HG03196 (cell line): ENCODE measurements around the gene DAND5.
"Not testable (repeated sequence)": the region's sequence is repeated elsewhere in the genome, so short reads cannot be mapped to it uniquely, and the experiment has no call there.

Experiments used
- ATAC-seq: cut with Tn5 transposase; IDR thresholded peaks from one replicate; pipeline ENCODE4 v1.9.1; 2021; ENCODE audit not compliant: unreplicated experiment

The DAND5 gene

DNA sequence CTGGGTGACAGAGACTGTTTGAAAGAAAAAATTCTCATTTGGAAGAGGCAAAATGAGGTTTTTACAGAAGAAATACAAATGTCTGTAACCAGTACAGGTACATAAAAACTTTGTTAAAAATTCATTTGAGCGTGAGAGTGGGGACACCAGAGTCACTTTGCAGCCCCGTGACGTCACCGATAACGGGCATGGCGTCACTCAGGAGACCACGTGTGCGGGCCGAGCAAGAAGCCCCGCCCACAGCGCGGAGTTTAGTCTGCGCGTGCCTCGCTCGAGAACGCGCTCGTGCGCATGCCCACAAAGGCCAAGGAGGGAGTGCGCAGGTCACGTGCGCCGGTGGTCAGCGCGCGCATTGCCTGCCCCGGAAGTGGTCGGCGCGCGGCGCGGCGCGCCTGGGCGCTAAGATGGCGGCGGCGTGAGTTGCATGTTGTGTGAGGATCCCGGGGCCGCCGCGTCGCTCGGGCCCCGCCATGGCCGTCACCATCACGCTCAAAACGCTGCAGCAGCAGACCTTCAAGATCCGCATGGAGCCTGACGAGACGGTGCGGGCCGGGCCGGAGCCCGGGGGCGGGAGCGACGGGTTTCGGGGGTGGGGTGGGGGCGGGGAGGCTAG, 23.8 kb upstream of the DAND5 start, which contains the start of gene RAD23A:
Gene RAD23A, plus strand, starts transcription at position 384 of the 613 bp plus-strand sequence. Its CDS starts 87 bp downstream, at position 471.
- ATAC-seq = peak; percentile 75

DNA sequence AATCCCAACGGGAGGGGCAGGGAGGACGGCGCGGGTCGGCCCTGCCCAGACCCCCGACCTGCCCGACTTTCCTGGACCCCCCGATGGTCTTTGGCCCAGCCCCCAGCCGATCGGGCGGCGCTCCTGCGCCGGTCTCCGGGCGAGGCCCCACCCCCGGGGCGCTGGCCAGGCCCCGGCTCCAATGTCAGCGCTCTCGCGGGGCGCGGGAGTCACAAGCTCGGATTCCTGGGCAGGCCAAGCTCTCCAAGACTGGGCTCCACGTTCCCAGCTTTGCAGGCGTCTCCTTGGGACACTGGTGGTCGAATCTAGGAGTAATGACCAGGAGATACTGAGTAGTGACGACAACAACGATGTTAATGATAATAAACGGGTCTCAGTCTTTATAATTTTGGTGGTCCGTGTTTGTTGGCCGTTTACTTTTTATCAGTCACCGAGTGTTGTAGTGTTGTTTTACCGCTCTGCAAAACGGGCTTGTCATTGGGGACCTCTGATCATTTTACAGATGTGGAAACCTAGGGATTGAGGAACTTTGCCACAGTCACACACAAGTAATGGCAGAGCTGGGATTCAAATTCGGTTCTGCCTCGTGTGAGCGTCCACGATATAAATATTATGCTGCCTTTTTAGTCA, 23.2 kb upstream of the DAND5 start:
- peak; percentile 28 for ATAC-seq

DNA sequence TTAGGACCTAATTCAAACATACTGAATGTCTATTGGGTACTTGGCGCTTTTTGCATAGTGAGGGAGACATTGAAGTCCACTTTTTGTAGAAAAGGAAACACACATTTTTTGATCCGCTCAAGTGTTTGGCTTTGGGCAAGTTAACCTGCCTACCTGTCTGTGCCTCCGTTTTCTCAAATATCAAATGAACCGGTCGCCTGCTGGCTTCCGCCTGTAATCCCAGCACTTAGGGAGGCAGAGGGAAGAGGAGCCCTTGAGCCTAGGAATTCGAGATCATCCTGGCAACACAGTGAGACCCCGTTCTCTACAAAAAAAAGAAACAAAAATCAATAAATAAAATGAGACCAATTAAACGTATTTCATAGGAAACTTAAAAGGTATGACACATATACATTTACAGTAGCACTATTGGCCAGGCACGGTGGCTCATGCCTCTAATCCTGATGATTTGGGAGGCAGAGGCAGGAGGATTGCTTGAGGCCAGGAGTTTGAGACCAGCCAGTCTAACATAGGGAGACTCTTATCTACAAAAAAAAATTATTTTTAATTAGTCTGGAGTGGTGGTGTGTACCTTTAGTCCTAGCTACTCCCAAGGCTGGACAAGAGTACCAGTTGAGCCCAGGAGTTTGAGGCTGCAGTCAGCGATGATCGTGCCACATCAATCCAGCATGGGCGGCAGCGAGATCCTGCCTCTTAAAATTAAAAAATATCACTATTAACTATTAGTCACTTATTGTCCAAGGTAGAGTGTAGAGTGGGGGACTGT, 22.5 kb upstream of the DAND5 start:
- ATAC-seq = no peak

DNA sequence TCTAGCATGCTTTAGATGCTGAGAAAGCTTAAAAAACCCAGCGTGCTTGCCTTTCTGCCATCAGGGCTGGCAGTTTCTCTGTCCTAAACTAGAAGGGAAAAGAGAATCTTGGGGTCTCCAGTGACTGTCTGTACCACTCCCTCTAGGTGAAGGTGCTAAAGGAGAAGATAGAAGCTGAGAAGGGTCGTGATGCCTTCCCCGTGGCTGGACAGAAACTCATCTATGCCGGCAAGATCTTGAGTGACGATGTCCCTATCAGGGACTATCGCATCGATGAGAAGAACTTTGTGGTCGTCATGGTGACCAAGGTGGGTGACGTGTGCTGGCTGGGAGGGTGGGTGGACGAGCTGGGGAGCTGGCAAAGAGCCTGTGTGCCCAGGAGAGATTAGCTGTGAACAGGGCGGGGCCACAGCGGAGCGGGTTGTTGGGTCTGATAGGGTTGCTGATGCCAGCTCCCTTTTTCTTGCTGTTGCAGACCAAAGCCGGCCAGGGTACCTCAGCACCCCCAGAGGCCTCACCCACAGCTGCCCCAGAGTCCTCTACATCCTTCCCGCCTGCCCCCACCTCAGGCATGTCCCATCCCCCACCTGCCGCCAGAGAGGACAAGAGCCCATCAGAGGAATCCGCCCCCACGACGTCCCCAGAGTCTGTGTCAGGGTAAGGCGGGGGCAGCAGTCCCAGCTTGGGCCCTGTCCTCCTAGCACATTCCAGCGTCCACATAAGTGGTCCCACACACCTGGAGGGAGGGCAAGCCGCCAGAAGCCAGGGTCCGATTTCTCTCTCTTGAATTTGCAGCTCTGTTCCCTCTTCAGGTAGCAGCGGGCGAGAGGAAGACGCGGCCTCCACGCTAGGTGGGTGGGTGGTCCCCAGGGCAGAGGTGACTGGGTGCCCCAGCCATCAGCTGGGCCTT, 21.4 kb upstream of the DAND5 start:
- no peak for ATAC-seq

DNA sequence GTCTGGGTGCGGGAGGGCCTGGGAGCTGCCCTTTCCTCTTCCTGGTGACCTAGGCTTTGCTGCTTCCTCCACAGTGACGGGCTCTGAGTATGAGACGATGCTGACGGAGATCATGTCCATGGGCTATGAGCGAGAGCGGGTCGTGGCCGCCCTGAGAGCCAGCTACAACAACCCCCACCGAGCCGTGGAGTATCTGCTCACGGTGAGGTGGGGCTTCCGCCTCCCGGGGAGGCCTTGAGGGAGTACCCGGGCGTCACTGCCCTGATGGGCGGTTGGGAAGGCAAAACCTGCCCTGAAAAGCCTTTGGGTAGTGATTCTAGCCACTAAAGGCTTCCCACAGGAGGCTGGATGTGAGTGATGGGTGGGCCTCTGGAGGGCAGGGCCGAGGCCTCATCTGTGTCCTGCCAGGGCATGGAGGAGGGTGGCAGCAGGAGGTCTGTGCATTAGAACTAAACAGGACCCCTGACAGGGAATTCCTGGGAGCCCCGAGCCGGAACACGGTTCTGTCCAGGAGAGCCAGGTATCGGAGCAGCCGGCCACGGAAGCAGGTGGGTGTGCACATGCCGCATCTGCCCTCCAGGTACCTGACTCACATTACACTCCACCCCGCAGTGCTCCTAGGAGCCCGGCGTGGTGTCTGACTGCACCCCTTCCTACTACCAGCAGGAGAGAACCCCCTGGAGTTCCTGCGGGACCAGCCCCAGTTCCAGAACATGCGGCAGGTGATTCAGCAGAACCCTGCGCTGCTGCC, 20.6 kb upstream of the DAND5 start:
- no peak for ATAC-seq

DNA sequence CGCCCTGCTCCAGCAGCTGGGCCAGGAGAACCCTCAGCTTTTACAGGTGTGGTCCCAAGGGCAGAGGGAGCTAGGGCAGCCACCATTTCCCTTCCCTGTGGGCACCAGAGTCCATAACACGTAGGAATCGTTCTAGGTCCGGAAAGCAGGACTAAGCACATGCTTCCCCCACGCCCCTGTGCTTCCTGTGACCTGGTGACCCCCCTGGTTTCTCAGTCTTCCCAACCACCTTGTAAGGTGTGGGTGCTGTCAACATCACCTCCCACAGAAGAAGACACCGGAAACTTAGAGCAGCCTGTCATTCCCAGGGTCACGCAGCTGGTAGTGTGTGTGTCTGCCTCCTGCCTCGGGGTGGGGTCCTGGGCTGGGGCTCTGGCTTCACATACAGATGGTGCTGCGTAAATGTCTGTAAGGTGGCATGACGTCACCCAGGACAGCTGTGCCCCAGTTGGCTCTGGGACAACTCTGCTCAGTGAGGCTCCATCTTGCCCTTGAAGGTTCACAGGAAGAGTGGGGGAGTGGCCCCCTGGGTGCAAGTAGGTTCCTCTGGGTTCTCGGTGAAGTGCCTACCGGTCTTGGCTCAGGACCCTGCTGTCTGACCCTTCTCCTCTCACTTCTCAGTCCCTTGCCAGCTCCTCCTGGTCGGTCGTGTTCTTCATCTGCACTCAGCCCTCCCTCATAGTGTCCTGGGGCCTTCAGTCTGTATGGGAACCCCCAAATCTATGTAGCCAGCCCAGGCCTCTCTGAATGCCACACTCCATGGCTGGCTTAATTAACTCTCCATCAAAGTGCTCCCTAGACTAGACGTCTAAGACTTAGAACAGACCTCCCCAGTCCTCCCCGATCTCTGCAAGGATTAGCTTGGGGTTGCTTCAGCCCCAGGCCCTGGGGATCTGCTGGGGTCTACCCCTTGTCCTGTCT, 19.8 kb upstream of the DAND5 start:
- ATAC-seq = no peak

DNA sequence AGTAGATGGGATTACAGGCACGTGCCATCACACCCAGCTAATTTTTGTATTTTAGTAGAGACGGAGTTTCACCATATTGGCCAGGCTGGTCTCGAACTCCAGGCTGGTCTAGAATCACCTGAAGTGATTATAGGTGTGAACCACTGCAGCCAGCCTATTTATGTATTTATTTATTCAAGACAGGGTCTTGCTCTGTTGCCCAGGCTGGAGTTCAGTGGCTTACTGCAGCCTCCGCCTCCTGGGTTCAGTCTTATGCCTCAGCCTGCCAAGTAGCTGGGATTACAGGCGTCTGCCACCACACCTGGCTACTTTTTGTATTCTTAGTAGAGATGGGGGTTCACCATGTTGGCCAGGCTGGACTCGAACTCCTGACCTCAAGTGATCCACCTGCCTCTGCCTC, 17.3 kb upstream of the DAND5 start:
- not testable (repeated sequence) for ATAC-seq

DNA sequence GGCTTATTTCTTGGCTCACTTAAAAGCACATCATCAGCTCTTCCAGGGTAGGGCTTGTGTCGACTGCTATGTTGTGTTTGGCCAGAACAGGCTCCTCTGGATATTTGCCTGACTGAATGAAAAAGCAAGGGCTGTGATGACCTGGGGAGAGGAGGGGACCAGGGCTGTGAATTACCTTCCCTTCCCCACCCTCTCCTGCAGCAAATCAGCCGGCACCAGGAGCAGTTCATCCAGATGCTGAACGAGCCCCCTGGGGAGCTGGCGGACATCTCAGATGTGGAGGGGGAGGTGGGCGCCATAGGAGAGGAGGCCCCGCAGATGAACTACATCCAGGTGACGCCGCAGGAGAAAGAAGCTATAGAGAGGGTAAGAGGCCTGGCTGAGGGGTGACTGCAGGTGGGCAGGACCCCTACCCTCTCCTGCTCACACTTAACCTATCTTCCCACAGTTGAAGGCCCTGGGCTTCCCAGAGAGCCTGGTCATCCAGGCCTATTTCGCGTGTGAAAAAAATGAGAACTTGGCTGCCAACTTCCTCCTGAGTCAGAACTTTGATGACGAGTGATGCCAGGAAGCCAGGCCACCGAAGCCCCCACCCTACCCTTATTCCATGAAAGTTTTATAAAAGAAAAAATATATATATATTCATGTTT, 16.8 kb upstream of the DAND5 start:
- no peak for ATAC-seq

DNA sequence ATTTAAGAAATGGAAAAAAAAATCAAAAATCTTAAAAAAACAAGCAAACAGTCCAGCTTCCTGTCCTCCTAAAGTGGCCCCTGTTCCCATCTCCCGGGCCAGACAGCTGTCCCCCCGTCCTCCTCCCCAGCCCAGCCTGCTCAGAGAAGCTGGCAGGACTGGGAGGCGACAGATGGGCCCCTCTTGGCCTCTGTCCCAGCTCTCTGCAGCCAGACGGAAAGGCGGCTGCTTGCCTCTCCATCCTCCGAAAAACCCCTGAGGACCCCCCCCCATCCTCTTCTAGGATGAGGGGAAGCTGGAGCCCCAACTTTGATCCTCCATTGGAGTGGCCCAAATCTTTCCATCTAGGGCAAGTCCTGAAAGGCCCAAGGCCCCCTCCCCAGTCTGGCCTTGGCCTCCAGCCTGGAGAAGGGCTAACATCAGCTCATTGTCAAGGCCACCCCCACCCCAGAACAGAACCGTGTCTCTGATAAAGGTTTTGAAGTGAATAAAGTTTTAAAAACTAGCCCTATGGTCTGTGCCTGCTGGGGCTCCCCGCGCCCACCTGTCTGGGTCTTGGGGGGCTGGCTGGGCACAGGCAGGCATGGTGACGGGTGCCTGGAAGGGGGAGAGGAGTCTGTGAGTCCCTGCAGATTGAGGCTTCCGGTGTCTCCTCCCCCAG, 16.1 kb upstream of the DAND5 start:
- no peak for ATAC-seq

DNA sequence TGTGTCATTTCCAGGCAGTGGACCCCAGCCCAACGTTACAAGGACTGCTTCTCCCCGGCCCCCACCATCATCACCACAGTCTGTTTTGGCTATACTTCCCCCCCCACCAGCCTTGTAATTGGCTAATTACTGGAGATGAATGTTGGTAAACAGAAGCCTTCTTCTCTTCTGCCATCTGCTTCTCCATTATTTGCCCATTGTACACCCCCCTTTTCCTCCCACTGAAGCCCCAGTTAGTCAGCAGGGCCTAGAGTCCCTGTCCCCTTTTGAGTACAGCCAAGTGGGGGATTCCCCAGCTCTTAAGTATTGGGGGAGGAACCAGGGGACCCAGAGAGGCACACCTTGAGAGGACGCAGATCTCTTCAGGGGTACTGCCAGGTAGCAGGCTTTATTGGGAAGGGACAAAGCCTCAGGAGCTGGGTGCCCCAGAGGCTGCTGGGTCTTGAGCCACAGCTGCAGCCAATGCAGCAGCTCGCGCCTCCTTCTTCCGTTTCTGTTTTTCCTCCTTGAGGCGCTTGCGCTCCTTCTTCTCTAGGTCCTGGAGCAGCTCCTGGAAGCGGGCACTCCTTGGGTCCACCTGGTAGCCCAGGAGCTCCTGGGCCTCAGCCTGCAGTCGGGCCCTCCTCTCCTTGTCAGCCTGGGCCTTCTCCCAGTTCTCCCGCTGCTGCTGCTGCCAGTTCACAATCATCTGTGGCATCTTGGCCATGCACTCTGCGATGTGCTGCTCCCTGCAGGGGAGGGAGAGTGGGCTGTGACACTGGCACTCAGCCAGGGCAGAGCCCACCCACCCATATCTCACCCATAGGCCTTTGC, 15.4 kb upstream of the DAND5 start:
- no peak for ATAC-seq

DNA sequence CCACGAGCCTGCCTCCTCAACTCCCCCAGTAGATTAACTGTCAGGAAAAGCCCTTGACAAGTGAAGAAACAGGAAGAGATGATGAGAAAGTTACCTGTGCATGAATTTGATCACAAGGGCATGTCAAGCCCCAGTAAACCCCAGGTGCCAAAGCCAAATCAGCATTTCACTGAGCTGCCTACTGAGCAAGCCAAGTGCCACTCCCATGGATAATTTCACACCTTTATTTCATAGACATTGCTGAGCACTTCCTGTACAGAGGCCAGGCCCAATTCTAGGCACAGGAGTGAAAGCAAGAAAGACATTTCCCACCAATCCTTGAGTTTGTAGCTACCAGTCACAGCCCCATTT, 14.8 kb upstream of the DAND5 start:
- ATAC-seq = no peak

DNA sequence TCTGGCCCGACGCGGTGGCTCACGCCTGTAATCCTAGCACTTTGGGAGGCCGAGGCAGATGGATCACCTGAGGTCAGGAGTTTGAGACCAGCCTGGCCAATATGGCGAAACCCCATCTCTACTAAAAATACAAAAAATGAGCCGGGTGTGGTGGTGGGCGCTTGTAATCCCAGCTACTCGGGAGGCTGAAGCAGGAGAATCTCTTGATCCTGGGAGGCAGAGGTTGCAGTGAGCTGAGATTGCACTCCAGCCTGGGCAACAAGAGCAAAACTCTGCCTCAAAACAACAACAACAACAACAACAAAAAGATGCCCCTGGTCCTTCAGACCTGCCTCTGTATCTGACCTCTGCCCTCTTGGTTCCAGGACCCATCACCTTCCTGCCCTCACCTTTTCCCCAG, 13.8 kb upstream of the DAND5 start:
- ATAC-seq = not testable (repeated sequence)

DNA sequence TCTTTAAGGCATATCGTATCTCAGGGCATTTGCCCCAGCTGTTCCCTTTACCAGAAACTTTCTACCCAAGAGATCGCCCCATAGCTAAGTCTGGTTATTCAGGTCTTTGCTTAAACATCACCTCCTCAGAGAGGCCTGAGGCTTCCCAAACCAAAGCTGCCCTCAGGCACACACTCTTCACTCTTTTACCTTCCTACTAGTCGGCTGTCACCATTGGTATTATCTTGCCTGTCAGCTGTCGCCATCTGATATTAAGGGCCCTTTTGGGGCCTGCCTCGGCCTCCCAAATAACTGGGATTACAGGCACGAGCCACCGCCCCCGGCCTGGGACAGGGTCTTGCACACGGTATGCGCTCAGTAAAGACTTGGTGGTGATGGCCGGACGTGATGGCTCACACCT, 13.4 kb upstream of the DAND5 start:
- no peak for ATAC-seq

DNA sequence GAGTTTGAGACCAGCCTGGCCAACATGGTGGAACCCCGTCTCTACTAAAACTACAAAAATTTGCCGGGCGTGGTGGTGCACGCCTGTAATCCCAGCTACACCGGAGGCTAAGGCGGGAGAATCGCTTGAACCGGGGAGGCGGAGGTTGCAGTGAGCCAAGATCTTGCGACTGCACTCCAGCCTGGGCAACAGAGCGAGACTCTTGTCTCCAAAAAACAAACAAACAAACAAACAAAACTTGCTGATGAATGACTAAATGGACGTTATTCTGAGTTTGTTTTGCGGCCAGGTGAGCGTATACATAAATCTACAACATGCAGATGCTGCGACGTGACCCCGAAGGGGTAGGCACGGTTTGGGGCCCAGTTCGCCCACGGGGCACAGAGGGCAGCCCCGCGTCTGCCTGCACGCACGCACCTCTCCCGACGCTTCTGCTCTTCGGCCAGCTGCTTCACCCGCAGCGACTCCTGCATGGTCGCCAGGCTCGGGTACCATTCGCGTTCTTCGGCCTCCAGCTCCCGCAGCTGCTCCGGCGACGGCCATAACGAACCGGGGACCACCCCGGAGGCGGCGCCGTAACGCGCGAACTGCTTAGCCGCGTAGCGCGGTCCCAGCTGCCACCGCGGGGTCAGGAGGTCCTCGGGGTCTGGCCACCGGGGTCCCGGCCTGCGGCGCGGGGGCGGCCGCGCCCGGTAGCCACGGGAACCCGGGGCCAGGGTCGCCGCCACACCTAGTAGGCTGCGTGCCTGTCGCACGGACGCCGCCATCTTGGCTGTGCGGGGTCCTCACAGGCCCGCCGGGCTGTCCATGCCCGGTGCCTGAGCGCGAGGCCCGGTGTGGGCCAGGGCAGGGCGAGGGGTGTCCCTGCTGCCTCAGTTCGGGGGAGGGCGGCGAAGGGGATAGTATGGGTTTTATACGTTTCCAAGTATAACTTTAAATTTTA, 12.7 kb upstream of the DAND5 start, which contains the start of gene GADD45GIP1:
Gene GADD45GIP1, minus strand, starts transcription at position 778 of the 943 bp plus-strand sequence. Its CDS starts 11 bp downstream, at position 767.
- ATAC-seq = peak; percentile 74

DNA sequence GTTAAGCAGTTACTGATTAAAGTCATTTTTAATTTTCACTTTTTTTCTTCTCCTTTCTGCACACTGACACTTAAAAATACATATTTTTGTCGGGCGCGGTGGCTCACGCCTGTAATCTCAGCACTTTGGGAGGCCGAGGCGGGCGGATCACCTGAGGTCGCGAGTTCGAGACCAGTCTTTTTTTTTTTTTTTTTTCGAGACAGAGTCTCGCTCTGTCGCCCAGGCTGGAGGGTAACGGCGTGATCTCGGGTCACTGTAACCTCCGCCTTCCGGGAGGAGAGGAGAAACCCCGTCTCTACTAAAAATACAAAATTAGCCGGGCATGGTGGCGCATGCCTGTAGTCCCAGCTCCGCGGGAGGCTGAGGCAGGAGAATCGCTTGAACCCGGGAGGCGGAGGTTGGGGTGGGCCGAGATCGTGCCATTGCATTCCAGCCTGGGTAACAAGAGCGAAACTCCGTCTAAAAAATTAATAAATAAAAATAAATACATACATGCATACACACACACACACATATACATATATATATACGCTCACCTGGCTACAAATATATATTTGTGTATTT, 11.9 kb upstream of the DAND5 start:
- not testable (repeated sequence) for ATAC-seq

DNA sequence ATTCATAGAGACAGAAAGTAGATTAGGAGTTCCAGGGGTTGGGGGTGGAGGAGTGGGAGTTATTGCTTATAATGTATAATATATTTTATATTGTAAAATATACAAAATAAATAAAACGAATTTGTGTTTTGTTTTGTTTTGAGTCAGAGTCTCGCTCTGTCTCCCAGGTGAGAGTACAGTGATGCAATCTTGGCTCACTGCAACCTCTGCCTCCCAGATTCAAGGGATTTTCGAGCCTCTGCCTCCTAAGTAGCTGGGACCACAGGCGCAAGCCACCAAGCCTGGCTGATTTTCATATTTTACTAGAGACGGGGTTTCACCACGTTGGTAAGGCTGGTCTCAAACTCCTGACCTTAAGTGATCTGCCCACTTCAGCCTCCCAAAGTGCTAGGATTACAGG, 9.9 kb upstream of the DAND5 start:
- ATAC-seq = no peak
